GM18873 (cell line): ENCODE data around the gene ECM2.

Experiments
- ATAC-seq: cut with Tn5 transposase; IDR thresholded peaks from one replicate; pipeline ENCODE4 v1.9.1; 2021; ENCODE audit warnings: mild to moderate bottlenecking, moderate library complexity, moderate number of reproducible peaks; ENCODE audit not compliant: unreplicated experiment, low FRiP score

The ECM2 gene

DNA sequence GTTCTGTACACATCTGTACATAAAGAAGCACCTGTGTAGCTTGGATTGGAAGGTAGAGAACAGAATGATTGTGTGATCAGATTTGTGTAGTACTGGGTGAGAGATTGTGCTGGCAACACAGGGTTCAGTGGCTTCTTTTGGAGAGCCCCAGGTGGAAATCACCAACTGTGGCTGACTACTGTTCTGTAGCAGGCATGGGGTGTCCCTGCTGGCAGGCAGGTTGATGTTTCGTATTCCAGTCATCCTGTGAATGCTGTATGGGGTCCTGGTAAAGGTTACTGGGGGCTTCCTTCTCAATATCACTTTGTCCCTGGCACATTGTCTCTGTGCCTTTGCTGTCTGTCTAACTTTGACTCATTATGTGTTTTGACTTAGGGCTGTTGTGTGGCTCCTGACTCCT, 58.8 kb downstream of the ECM2 start:
- ATAC-seq, result no peak

DNA sequence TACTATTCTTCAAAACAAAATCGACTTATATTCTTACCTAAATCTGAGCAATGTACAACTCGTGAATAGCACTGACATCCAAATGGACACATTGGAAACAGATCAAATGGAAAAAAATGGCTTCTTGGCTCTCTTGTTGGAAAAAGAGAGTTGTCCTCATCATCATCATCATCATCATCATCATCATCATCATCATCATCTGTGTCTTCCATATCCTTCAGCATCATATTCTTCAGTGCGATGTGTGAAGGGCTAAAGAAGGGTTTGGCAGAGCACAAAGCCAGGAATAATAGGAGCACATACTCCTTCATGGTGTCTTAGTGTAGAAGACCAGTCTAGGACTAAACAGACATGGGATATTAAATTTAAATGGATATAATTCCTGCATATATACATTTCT, 61.2 kb downstream of the ECM2 start:
- no peak for ATAC-seq

DNA sequence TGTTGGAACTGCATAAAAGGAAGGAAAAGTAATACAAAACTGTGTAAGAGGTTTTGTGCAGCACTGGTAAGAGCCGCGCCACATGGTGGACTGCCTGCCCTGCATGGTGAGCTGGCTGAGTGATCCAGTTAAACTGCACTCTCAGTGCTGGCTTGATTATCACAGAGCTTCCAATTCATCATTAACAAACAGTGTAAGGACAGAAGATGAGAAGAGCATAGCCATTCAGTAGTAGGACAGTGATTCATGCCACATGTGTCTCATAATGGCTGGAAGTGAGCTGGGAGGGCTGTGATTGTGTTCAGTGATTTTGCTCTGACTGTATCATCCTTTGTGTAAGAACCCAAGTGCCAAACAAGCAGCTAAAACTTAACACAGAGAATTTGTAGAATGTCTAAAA, 67.6 kb downstream of the ECM2 start:
- no peak for ATAC-seq

DNA sequence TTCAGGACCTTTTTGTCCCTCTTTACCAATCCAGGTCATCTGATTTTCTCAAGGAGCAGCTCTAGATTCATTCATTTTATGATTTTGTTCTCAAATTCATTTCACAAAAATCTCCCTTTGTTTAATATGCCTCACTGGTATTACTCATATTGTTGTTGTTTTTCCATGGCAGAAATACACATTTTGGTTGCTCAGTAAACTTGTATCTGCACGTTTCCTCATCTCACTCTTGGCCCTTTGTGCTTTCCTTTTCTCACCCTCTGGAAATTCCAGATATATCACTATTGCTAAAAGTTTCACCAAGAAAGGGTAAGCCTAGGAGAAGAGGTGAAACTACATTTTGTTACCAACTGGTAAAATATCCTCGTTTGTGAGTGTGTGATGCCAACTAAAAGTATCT, 68.3 kb downstream of the ECM2 start:
- no peak for ATAC-seq

DNA sequence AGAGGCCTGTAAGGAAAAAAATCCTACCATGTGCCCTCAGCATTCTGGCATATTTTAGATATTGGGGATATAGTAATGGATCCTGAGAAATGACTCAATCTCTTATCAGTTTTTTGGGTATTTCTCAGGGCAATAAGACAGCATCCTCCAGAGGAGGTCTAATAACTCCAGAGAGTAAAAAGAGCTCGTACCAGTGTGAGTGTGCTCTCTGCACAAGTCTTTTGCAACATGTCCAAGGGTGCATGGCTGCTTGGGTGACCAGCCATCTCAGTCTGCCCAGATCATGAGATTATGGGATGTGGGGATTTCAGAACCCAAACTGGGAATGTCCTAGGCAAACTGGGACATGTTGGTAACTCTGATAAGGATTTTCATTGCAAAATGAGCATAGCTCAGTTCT, 68.7 kb downstream of the ECM2 start:
- ATAC-seq, result no peak

DNA sequence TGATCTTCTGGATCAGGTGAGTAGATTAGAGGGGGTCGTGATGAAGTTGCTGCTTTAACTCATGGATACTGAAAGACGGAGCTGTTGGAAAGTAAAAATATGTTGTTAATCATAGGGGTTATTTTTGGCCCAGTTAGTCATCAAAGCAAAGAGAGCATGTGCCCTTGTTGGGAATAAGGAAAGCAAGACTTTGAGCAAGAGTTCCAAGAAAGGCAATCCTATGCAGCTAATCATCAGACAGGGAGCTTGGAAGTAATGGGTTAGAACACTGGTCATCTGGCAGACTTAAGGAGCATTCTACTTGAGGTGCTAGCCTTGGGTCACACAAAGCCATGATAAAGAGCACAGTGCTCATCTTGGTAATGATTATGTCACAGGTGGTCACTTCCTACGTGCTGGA, 71.8 kb downstream of the ECM2 start:
- no peak for ATAC-seq

DNA sequence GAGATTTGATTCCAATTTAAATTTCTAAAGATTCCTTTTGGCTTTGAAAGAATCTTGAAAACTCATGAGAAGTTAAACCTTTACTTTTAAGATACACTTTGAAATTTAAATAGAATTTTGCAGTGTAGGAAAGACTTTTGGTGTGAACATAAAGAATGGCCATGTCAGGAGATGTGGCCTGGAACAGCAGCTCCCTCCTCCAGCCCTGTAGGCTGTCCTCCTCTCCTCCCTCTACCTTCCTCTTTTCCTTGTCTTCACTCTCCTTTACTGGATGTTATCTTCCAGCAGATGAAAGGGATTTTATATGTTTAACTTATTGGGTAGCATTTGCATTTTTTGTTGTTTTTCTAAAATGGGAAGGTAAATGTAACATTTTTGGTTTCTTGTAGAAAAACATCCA, 72.4 kb downstream of the ECM2 start:
- no peak for ATAC-seq

DNA sequence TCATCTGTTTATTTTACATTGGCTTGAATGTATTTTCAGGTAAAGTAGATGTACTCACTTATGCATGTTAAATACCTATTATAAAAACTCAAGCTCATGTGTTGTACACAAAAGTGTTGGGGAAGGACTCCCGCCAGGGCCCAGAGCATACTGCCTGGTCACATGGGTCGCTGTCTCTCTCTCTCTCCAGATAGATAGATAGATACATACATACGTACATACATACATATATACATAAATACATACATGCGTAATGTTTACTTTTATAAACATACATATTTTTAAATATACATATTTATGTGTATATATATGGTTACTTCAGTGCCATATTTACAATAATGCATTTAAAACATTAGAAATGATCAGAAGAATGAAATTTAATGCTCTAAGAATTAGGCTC, 78.2 kb downstream of the ECM2 start:
- ATAC-seq, result no peak

DNA sequence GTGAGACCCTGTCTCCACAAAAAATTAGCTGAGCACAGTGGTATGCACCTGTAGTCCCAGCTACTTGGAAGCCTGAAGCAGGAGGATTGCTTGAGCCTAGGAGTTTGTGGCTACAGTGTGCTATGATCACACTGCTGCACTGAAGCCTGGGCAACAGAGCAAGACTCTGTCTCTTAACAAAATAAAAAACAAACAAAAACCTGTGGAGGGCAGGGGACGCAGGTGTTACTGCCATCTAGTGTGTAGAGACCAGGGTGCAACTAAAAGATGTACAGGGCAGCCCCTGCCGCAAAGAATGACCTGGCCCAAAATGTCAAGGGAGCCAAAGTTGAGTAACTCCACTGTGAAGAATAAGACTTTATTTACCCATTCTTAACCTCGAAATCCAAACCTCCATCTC, 80.6 kb downstream of the ECM2 start:
- ATAC-seq, result no peak

DNA sequence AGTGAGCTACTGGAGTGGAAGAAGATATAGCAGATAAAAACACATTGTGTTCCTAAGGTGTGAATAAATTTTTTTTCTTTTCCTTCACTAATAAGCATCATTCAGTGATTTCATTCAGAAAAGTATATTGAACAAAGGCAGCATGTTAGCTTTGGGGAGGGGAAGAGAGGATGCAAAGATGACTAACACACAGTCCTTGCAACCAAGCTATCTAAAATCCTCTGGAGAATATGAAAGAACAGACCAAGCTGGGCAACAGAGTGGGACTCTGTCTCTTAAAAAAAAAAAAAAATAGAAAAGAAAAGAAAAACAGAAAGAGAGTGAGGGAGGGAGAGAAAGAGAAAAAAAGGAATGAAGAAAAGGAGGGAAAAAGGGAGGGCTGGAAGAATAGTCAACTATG, 89.3 kb downstream of the ECM2 start:
- ATAC-seq, result no peak
